Suprapubic skin (tissue), 4 donors: ENCODE measurements around the gene ATXN2. TPM values are rescaled to one million over a fixed set of nuclear protein-coding genes. Genes with fewer than 3 reads are reported as not detected.
A peak's percentile ranks its signal among the peaks of the same experiment; 100 is the strongest.

Experiments used
- DNase-seq, 2 donors: peaks; one replicate each; pipeline ENCODE4 v3.0.0-alpha.2; 2019; ENCODE audit warnings: low spot score in 2 of 2
- H3K27ac ChIP-seq: fragments of 200-600 bp; sonication (generic); one replicate; pipeline ENCODE4 v1.5.1; 2019
- H3K27me3 ChIP-seq: fragments of 200-600 bp; sonication (generic); one replicate; pipeline ENCODE4 v1.5.1; 2019
- H3K36me3 ChIP-seq: fragments of 200-600 bp; sonication (generic); one replicate; pipeline ENCODE4 v1.5.1; 2019
- H3K4me1 ChIP-seq: fragments of 200-600 bp; sonication (generic); one replicate; pipeline ENCODE4 v1.5.1; 2019
- H3K4me3 ChIP-seq: fragments of 200-600 bp; sonication (generic); one replicate; pipeline ENCODE4 v1.5.1; 2019; ENCODE audit warnings: mild to moderate bottlenecking
- H3K9me3 ChIP-seq: fragments of 200-600 bp; sonication (generic); one replicate; pipeline ENCODE4 v1.5.1; 2019
- CTCF ChIP-seq, 2 donors: fragments of 200-600 bp in 1 of 2; fragments of 450-650 bp in 1 of 2; sonication (generic) in 1 of 2; IDR thresholded peaks; one replicate each; pipeline ENCODE4 v1.5.1; 2016 to 2019; ENCODE audit warnings: antibody characterized with exemption in 2 of 2, mild to moderate bottlenecking in 1 of 2, moderate library complexity in 1 of 2
- EP300 ChIP-seq: sonication (generic); formaldehyde crosslinking; IDR thresholded peaks from one replicate; pipeline ENCODE4 v1.6.1; 2017; ENCODE audit warnings: antibody characterized with exemption
- POLR2A ChIP-seq, 2 donors: fragments of 450-650 bp; IDR thresholded peaks; one replicate each; pipeline ENCODE4 v1.6.1; 2017; ENCODE audit warnings: antibody characterized with exemption in 2 of 2, mild to moderate bottlenecking in 2 of 2, moderate library complexity in 2 of 2
- POLR2AphosphoS5 ChIP-seq, 3 donors: sonication (generic); formaldehyde crosslinking; IDR thresholded peaks; one replicate each; pipeline ENCODE4 v1.6.1; 2017; ENCODE audit warnings: antibody characterized with exemption in 3 of 3
- WGBS: methylation state at CpG from one replicate; pipeline ENCODE4 v1.1.5; 2018; 5-methylcytosine and 5-hydroxymethylcytosine counted together
- total RNA-seq, 4 donors: library from RNA; depleted of rRNA; stranded (reverse); fragments of >200 nt; gene quantifications; one replicate each; pipeline ENCODE4 v1.1.0, GENCODE V29; 2016

The ATXN2 gene
- total RNA-seq, 4 donors from 2014 or later: 23.3 to 62.8 (median 35.8) TPM

DNA sequence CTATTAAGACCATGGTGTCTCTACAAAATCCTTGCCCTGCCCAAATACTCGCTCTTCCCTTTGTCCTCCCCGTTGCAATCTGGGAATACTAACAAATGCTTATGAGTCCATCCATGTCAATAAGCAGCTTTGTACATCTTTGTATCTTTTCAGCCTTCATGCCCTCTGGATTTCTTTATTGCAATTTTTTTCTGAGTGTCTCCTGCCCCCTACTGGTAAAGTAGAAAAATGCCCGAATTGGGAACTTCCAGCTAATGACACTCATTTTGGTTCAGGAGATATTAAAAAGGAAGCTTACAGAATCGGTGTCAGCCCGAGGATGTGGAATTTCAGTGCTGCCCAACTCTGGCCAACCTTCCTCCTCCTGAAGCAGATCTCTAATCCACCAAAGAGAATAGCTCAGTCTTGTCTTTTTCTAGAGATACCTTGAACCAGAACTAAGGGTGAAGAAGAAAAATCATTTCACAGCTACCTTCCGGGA lies 147.4 kb downstream of the ATXN2 start:
- Histone ChIP-seq H3K4me3 (no peak overlapping the region), H3K27ac (no peak overlapping the region), H3K36me3 (peaks cover 84% of the 10 kb centered on the region), H3K27me3 (no peaks in the 10 kb centered on the region), H3K9me3 (no peaks in the 10 kb centered on the region), H3K4me1 (peaks cover 18% of the 10 kb centered on the region)
- peak in 1 of 2 donors; percentile 23 for DNase-seq
- WGBS: 31% methylated on average over 6 of the region's 6 CpGs
- peak; percentile 66 to 78 for TF ChIP-seq CTCF (IDR thresholded peaks at IDR 0.05)
- TF ChIP-seq POLR2AphosphoS5 (IDR thresholded peaks at IDR 0.05): no peak

DNA sequence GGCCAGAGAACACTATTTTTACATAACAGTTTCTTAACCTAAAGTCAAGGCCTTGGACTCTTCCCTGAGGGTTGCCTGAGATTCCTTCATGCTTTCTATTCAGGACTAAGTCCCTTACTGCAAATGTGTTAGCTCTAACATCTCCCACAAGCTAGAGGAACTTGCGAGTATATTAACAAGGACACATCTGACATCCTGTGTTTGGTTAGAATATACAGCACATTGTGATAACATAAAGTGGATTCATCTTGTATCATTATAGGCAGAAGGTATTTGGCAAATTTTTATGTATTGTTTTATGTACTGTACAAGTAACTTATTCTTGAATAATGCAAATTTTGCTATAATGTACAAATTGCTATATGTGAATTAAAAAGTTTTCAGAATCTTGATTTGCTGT lies 147.9 kb downstream of the ATXN2 start:
- WGBS: 61% methylated on average over 1 of the region's 1 CpG
- DNase-seq: no peak
- H3K27me3 ChIP-seq: no peaks in the 10 kb centered on the region
- H3K4me3 ChIP-seq: no peak overlapping the region
- no peaks in the 10 kb centered on the region for H3K9me3 ChIP-seq
- H3K4me1 ChIP-seq: peaks cover 22% of the 10 kb centered on the region
- TF ChIP-seq CTCF (IDR thresholded peaks at IDR 0.05) (no peak), EP300 (no peak)
- H3K36me3 ChIP-seq: peaks cover 84% of the 10 kb centered on the region
- H3K27ac ChIP-seq: no peak overlapping the region

GRCh38 chr12:111450676-111451075 lies 148.4 kb downstream of the ATXN2 start:
- H3K4me1 ChIP-seq: peaks cover 28% of the 10 kb centered on the region
- peaks cover 78% of the 10 kb centered on the region for H3K36me3 ChIP-seq
- no peak overlapping the region for H3K27ac ChIP-seq

DNA sequence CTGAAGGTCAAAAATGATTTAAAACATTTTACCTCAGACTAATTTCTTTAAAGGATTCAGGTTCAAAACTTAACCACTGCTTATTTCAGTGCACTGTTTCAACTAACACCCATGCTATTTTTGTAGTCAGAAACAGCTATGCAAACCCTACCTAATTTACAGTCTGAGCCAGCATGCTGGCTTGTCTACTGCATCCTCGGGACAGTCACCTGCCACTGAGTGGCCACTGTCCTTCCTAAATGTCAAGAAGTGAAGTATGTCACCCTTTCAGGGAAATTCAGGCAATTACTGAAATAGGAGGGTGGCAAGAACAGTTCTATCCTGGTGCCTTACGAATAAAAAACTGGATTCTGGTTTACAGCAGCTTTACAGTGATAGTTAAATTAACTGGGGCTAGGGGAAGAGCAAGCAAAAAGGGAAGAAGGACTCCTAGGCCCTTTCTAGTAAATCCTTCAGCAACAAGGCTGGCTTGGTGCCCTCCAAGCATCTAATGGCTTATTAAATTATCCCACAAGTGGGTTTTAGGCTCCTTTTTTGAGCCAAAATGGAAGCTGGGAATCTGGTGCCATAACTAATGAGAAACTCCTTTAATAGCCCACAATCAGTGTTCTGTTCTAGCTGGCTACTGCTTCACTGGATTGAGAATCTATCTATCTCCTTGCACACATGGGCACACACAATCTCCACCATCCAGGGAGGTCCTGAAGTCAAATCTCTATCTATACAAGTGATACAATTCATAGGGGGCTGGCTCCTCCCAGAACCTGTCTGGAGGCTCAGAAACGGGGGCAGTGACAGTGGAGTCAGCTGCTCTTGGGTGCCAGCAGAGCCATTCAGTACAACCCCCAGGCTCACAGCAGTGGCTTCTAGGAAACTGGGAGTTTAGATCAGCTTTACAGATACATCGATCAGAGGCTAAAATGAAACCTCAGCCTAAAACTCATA lies 150.0 kb downstream of the ATXN2 start:
- Histone ChIP-seq H3K27me3 (no peaks in the 10 kb centered on the region), H3K27ac (no peak overlapping the region), H3K36me3 (peaks cover 77% of the 10 kb centered on the region), H3K4me1 (peaks cover 43% of the 10 kb centered on the region), H3K9me3 (no peaks in the 10 kb centered on the region), H3K4me3 (no peak overlapping the region)
- DNase-seq: peak in 1 of 2 donors; percentile 52
- 82% methylated on average over 3 of the region's 4 CpGs for WGBS
- TF ChIP-seq CTCF (IDR thresholded peaks at IDR 0.05): no peak
- no peak for TF ChIP-seq POLR2AphosphoS5 (IDR thresholded peaks at IDR 0.05)
- no peak for TF ChIP-seq POLR2A (IDR thresholded peaks at IDR 0.05)
- TF ChIP-seq EP300: no peak

More at GRCh38 chr12:111450676-111451075, 148.4 kb downstream of the ATXN2 start:
- WGBS: 90% methylated on average over 4 of the region's 4 CpGs
- DNase-seq: peak in 1 of 2 donors; percentile 49
- H3K4me3 ChIP-seq: no peak overlapping the region
- no peaks in the 10 kb centered on the region for H3K27me3 ChIP-seq
- no peaks in the 10 kb centered on the region for H3K9me3 ChIP-seq
- no peak for TF ChIP-seq POLR2AphosphoS5 (IDR thresholded peaks at IDR 0.05)

DNA sequence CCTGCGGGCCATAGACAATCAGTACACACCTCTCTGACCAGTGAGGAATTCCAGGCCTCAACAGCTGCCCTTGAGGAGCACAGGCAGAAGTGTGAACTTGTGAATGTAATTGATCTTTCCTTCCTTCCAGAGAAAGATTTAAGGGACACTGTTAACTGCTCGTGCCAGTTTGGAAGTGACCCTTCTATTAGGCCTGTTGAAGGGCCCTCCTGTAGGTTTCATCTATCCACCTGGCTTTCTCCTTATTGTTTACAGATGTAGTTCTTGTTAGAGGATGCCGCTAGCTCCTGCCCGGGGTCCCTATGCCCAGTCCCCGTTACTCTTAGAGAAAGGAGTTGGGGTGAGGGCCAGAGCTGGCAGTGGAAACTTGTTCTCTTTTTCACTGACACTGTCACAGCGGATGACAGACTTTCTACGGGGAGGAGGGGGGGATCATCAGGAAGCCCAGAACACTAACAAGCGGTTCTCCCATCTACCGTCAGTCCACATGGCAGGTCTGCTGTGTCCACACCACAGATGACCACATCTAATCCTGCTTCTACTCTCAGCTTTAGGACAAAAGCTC lies 150.8 kb downstream of the ATXN2 start:
- TF ChIP-seq POLR2AphosphoS5 (IDR thresholded peaks at IDR 0.05): no peak
- no peak for TF ChIP-seq POLR2A (IDR thresholded peaks at IDR 0.05)
- no peak for TF ChIP-seq EP300
- no peak for TF ChIP-seq CTCF (IDR thresholded peaks at IDR 0.05)
- H3K27ac ChIP-seq: no peak overlapping the region
- no peak overlapping the region for H3K4me3 ChIP-seq
- DNase-seq: peak in 1 of 2 donors; percentile 58
- peaks cover 44% of the 10 kb centered on the region for H3K4me1 ChIP-seq
- no peaks in the 10 kb centered on the region for H3K27me3 ChIP-seq
- peaks cover 70% of the 10 kb centered on the region for H3K36me3 ChIP-seq
- WGBS: 79% methylated on average over 9 of the region's 9 CpGs
- H3K9me3 ChIP-seq: no peaks in the 10 kb centered on the region
